Skeletal muscle tissue (tissue), 4 donors: ENCODE results near the gene KDELR3. TPM values are rescaled to one million over a fixed set of nuclear protein-coding genes. Genes with fewer than 3 reads are reported as not detected.

Experiments
- H3K27ac ChIP-seq: one replicate; pipeline ENCODE4 v1.7.0; 2013; ENCODE audit warnings: mild to moderate bottlenecking, low read depth, low read length, inconsistent platforms
- H3K27me3 ChIP-seq, 3 donors: one replicate each; pipeline ENCODE4 v1.7.0; 2013; ENCODE audit warnings: low read length in 3 of 3; ENCODE audit not compliant: control insufficient read depth in 3 of 3, insufficient read depth in 3 of 3
- H3K36me3 ChIP-seq, 3 donors: one replicate each; pipeline ENCODE4 v1.7.0; 2013; ENCODE audit warnings: low read length in 3 of 3; ENCODE audit not compliant: control insufficient read depth in 3 of 3, insufficient read depth in 3 of 3
- H3K4me1 ChIP-seq, 3 donors: one replicate each; pipeline ENCODE4 v1.7.0; 2013; ENCODE audit warnings: low read length in 3 of 3, mild to moderate bottlenecking in 3 of 3; ENCODE audit not compliant: control insufficient read depth in 3 of 3, insufficient read depth in 3 of 3
- H3K4me3 ChIP-seq, 3 donors: one replicate each; pipeline ENCODE4 v1.7.0; 2013; ENCODE audit warnings: low read length in 3 of 3
- H3K9ac ChIP-seq, 3 donors: one replicate each; pipeline ENCODE4 v1.7.0; 2013; ENCODE audit warnings: low read length in 3 of 3, mild to moderate bottlenecking in 3 of 3, moderate library complexity in 2 of 3, low read depth in 1 of 3
- H3K9me3 ChIP-seq, 3 donors: one replicate each; pipeline ENCODE4 v1.7.0; 2013; ENCODE audit warnings: low read length in 3 of 3; ENCODE audit not compliant: control insufficient read depth in 3 of 3
- total RNA-seq: library from RNA; depleted of rRNA; stranded (reverse); fragments of >200 nt; gene quantifications from one replicate; pipeline ENCODE4 v1.2.3, GENCODE V29; 2014
- donor health status: Osteomylitis.

Gene KDELR3
- total RNA-seq, 1 donor from 2014 or later: 32.9 TPM

DNA sequence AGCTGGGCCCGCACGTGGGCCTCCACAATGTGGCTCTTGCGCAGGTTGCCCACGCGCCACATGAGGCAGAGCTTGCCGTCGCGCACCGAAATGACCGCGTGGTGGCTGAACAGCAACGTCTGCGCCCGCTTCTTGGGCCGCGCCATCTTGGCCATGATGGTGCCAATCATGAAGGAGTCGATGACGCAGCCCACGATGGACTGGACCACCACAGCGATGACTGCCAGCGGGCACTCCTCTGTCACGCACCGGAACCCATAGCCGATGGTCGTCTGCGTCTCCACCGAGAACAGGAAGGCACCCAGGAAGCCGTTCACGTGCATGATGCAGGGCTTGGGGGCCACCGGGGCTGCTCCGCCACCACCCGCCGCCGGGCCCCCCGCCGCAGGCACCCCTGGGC lies 40.4 kb upstream of the KDELR3 start:
- no peak overlapping the region for H3K27ac ChIP-seq
- H3K4me1 ChIP-seq: no peaks in the 10 kb centered on the region
- H3K27me3 ChIP-seq: peaks cover 0 to 11% (median 0%) of the 10 kb centered on the region in 3 donors
- no peaks in the 10 kb centered on the region for H3K9me3 ChIP-seq
- no peaks in the 10 kb centered on the region for H3K36me3 ChIP-seq
- H3K9ac ChIP-seq: no peak overlapping the region
- no peak overlapping the region for H3K4me3 ChIP-seq

DNA sequence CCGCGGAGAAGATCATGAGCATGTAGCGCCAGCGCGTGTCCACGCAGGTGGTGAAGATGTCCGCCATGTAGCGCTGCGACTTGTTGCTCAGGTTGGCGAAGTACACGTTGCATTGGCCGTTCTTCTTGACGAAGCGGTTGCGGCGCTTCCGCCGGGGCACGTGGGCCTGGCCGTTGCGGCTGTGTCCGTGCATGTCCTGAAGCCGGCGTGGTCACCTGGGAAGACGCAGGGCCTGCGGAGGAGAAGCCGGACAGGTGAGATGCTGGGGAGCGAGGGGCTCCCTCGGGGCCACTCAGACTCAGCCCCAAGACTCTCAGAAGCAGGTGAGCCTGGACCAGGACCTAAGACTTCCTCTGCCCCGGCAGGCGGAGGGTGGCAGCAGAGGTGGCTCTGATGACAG lies 40.0 kb upstream of the KDELR3 start:
- peaks cover 0 to 6% (median 0%) of the 10 kb centered on the region in 3 donors for H3K27me3 ChIP-seq

DNA sequence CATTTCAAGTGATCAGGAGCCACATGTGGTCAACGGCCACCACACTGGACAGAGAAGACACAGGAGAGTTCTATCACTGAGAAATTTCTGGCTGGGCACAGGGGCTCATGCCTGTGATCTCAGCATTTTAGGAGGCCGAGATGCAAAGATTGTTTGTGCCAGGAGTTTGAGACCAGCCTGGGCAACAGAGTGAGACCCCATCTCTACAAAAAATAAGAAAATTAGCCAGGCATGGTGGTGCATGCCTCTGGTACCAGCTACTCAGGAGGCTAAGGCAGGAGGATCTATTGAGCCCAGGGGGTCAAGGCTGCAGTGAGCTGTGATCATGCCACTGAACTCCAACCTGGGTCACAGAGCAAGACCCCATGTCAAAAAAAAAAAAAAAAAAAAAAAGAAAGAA lies 39.2 kb upstream of the KDELR3 start:
- no peak overlapping the region for H3K4me3 ChIP-seq
- H3K36me3 ChIP-seq: no peaks in the 10 kb centered on the region
- H3K27me3 ChIP-seq: peaks cover 0 to 7% (median 3%) of the 10 kb centered on the region in 3 donors
- no peaks in the 10 kb centered on the region for H3K9me3 ChIP-seq
- H3K27ac ChIP-seq: no peak overlapping the region
- H3K9ac ChIP-seq: no peak overlapping the region
- H3K4me1 ChIP-seq: no peaks in the 10 kb centered on the region

More for the DNA sequence above, 40.0 kb upstream of the KDELR3 start:
- Histone ChIP-seq H3K9me3 (no peaks in the 10 kb centered on the region), H3K36me3 (no peaks in the 10 kb centered on the region), H3K4me3 (no peak overlapping the region), H3K4me1 (no peaks in the 10 kb centered on the region), H3K27ac (no peak overlapping the region), H3K9ac (no peak overlapping the region)

DNA sequence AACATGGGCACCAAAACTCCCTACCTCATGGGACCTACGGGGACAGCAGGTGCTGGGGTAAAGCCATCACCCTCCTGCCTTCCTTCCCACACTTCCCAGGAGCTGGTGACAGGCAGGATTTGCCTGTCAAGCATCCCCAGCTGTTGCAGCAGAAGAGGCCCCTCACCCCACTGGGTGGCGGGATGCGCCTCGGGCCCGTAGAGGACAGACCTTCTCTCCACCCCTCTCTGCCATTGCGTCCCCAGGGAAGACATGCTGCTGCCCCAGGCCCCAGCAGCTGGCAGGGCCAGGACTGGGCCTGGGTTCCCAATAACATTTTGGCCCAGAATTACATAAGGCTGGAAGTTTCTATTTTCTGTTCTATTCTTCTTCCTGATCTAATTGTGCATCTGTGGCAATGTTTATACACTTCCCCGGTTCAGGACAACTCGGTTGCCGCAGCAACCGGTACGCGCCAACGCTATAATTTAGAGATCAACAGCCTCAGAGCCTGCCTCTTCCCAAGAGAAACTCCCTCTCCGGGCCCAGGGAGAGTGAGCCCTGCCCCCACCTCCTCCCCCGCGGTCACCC lies 38.3 kb upstream of the KDELR3 start:
- Histone ChIP-seq H3K27ac (no peak overlapping the region), H3K36me3 (no peaks in the 10 kb centered on the region), H3K27me3 (peaks cover 0 to 8% (median 5%) of the 10 kb centered on the region in 3 donors), H3K9me3 (no peaks in the 10 kb centered on the region), H3K4me3 (no peak overlapping the region), H3K9ac (no peak overlapping the region), H3K4me1 (no peaks in the 10 kb centered on the region)

DNA sequence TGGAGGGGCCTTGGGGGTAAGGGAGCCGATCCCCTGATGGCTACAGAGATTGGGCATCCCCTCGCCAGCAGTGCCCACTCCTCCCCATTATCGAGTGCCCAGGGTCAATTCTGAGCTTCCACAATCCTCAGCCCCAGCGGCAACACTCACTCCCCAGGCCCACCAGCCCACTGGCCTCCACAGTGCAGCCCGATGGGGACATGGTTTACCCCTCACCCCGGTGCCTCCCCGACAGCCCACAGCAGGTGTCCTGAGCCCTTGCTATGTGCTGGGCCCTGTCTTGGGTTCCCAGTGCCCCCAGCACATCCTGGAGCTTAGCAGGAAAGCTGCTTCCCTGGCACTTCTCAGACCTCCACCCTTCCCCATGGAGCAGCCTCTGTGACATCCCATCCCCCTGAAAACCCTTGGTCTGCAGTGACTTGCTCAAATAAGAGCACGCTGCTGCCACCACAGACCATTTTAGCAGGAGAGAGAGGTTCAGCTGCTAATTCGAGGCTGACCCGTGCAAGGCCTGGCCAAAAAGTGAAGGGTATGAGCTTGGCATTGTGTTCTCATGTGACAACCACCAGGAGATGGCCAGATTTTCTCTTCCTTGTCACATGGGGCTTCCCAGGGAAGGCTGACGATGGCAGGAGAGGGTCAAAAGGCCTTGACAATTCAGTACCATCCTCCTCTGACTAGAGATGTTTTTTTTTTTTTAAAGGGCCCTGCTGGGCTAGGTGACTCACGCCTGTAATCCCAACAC lies 36.5 kb upstream of the KDELR3 start:
- H3K27me3 ChIP-seq: peaks cover 0 to 15% (median 3%) of the 10 kb centered on the region in 3 donors
- H3K4me1 ChIP-seq: peaks cover 0 to 3% (median 0%) of the 10 kb centered on the region in 3 donors
- H3K27ac ChIP-seq: no peak overlapping the region
- no peaks in the 10 kb centered on the region for H3K36me3 ChIP-seq
- H3K9ac ChIP-seq: no peak overlapping the region
- no peak overlapping the region for H3K4me3 ChIP-seq
- no peaks in the 10 kb centered on the region for H3K9me3 ChIP-seq

DNA sequence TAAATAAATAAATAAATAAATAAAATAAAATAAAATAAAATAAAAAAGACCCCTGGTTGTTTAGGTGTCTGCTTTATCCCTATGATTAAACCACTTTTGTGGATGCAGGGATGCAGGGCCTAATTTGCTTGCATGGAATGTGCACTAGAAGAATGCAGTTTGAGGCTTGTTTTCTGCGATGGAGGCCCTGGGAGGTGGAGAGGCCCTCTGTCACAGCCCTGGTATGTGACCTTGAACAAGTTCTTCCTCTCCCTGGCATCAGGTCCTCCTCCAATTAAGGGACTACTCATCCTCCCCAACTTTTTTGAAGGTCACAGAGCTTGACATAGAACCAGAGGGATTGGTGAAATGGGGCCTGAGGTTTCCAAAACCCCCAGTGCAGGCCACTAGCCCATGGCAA lies 35.6 kb upstream of the KDELR3 start:
- H3K9me3 ChIP-seq: no peaks in the 10 kb centered on the region
- H3K36me3 ChIP-seq: no peaks in the 10 kb centered on the region
- peaks cover 0 to 3% (median 0%) of the 10 kb centered on the region in 3 donors for H3K4me1 ChIP-seq
- no peak overlapping the region for H3K27ac ChIP-seq
- no peak overlapping the region for H3K9ac ChIP-seq
- peaks cover 0 to 19% (median 6%) of the 10 kb centered on the region in 3 donors for H3K27me3 ChIP-seq
- no peak overlapping the region for H3K4me3 ChIP-seq

DNA sequence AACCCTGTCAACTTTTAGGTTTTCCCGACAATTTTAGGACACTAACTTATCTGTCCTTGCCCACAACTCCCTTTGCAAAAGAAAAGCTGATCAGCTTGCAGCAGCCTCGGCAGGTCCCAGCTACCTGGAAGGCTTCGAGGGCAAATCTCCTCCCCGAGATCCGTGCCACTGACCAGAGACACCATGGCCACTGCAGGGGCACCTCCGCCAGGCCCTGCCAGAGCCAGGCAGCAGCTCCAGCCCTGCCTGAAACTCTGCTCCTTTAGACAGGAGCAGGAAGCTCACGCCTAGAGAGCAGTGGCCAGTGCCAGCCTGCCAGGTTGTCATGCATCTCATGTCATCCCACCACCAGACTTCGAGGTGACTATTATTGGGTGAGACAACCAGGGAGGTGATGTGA lies 34.0 kb upstream of the KDELR3 start:
- Histone ChIP-seq H3K27me3 (peaks cover 0 to 21% (median 6%) of the 10 kb centered on the region in 3 donors), H3K4me1 (peaks cover 0 to 3% (median 0%) of the 10 kb centered on the region in 3 donors), H3K36me3 (no peaks in the 10 kb centered on the region), H3K27ac (no peak overlapping the region), H3K4me3 (no peak overlapping the region), H3K9ac (no peak overlapping the region), H3K9me3 (no peaks in the 10 kb centered on the region)

DNA sequence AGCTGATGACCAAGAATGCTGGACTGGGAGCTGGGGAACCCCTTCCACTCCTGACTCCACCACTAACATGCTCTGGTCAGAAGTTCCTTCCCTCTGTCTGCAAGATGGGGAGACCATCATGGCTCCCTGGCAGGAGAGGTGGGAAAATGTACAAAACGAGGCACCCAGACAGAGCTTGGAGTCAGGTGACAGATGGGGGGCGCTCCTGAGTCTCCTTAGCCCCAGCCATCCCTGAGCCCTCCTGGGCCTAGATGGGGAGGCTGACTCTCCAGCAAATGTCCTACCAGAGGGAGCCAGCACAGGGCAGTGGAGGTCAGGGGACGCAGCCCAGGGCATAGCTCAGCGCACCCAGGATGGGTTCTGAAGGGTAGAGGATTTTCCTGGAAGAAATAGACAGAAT lies 32.9 kb upstream of the KDELR3 start:
- no peak overlapping the region for H3K9ac ChIP-seq
- no peaks in the 10 kb centered on the region for H3K36me3 ChIP-seq
- H3K27me3 ChIP-seq: peaks cover 0 to 21% (median 6%) of the 10 kb centered on the region in 3 donors
- peaks cover 0 to 3% (median 0%) of the 10 kb centered on the region in 3 donors for H3K4me1 ChIP-seq
- no peaks in the 10 kb centered on the region for H3K9me3 ChIP-seq
- H3K4me3 ChIP-seq: no peak overlapping the region
- H3K27ac ChIP-seq: no peak overlapping the region

DNA sequence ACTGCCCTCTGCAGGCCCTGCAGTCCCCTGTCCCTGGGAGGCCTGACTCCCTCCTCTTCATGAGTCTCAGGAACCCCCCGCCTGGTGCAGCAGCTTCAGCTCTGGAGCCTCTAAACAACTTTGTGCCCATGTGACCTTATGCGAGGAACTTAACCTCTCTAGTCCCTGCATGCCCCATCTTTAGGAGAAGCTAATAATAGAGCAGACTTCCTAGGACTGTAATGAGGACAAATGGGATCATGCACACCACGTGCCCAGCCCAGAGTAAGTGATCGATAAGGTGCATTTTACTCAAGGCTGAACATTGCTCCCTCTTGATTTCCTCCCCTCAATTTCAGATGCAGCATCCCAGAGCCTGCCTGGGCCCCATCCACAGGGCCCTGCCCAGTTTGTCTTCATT lies 31.9 kb upstream of the KDELR3 start:
- Histone ChIP-seq H3K36me3 (no peaks in the 10 kb centered on the region), H3K4me3 (no peak overlapping the region), H3K27ac (no peak overlapping the region), H3K4me1 (peaks cover 0 to 3% (median 0%) of the 10 kb centered on the region in 3 donors), H3K9ac (no peak overlapping the region), H3K27me3 (peaks cover 0 to 21% (median 9%) of the 10 kb centered on the region in 3 donors), H3K9me3 (no peaks in the 10 kb centered on the region)

DNA sequence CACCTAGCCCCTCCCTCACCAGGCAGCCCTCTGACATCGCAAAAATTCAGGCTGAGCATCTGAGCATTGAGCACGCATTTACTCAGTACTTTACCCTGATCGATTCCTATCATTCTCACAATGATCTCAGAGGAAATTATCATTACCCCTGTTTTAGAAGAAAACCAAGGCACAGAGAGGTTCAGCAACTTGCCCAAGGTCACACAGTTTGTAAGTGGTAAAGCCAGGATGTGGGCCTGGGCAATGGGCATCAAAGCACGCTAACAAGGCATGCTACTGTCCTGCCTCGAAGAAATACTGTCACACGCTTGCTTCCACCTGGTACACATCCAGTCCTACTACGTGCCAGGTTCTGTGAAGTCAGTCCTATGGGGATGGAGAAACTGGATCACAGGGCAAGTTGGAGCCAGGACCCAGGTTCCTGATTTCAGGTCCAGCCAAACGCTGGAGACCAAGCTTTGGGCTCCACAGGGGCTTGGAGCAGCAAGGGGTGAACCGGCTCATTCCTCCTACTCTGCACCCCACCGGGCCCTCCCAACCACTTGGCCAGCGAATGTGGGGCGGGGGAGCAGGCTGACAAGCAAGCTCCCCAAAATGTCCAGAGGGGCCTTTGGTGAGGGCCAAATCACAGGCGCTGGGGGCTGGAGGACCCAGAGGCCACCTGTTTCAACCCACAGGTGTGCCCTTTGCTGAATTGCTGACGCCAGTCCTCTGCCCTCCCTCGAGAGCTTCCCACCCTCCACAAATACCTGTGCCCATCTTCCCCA lies 31.1 kb upstream of the KDELR3 start:
- H3K4me3 ChIP-seq: no peak overlapping the region
- H3K9me3 ChIP-seq: no peaks in the 10 kb centered on the region
- H3K27me3 ChIP-seq: peaks cover 0 to 21% (median 11%) of the 10 kb centered on the region in 3 donors
- H3K4me1 ChIP-seq: peaks cover 0 to 3% (median 0%) of the 10 kb centered on the region in 3 donors
- H3K27ac ChIP-seq: no peak overlapping the region
- no peaks in the 10 kb centered on the region for H3K36me3 ChIP-seq
- no peak overlapping the region for H3K9ac ChIP-seq
